Mesenchymal stem cell (in vitro differentiated cells and primary cell): ENCODE results near the gene PSPC1. TPM values are rescaled to one million over a fixed set of nuclear protein-coding genes. Genes with fewer than 3 reads are reported as not detected.
"Not testable (repeated sequence)": the region's sequence is repeated elsewhere in the genome, so short reads cannot be mapped to it uniquely, and the experiment has no call there.

Experiments
- DNase-seq: peaks from one replicate; pipeline ENCODE4 v3.0.0-alpha.2; 2013
- H2AFZ ChIP-seq: one replicate; pipeline ENCODE4 v1.6.1; 2013; ENCODE audit warnings: low read depth, mild to moderate bottlenecking, control low read depth, inconsistent platforms, low read length, moderate library complexity
- H2AK5ac ChIP-seq: 2 replicates; pipeline ENCODE4 v1.6.1; 2013; ENCODE audit warnings: low read length, moderate library complexity, mild to moderate bottlenecking, inconsistent platforms; ENCODE audit not compliant: severe bottlenecking
- H2BK120ac ChIP-seq: one replicate; pipeline ENCODE4 v1.6.1; 2013; ENCODE audit warnings: low read depth, mild to moderate bottlenecking, inconsistent platforms, low read length, moderate library complexity
- H2BK12ac ChIP-seq, 2 experiments: one replicate each; pipeline ENCODE4 v1.6.1; 2013; ENCODE audit warnings: inconsistent platforms in 2 of 2, low read length in 2 of 2, mild to moderate bottlenecking in 2 of 2, moderate library complexity in 2 of 2, control low read depth in 1 of 2
- H2BK15ac ChIP-seq: one replicate; pipeline ENCODE4 v1.6.1; 2013; ENCODE audit warnings: mild to moderate bottlenecking, low read depth, inconsistent platforms; ENCODE audit not compliant: poor library complexity, severe bottlenecking
- H2BK5ac ChIP-seq: 2 replicates; pipeline ENCODE4 v1.6.1; 2013; ENCODE audit warnings: low read depth, mild to moderate bottlenecking, low read length, control low read depth, inconsistent platforms; ENCODE audit not compliant: poor library complexity, severe bottlenecking
- H3K14ac ChIP-seq, 2 experiments: one replicate each; pipeline ENCODE4 v1.6.1; 2013; ENCODE audit warnings: inconsistent platforms in 2 of 2, low read length in 2 of 2, control low read depth in 1 of 2, mild to moderate bottlenecking in 1 of 2, moderate library complexity in 1 of 2
- H3K18ac ChIP-seq, 2 experiments: one replicate each; pipeline ENCODE4 v1.6.1; 2013; ENCODE audit warnings: inconsistent platforms in 2 of 2, low read length in 2 of 2, control low read depth in 1 of 2, low read depth in 1 of 2, mild to moderate bottlenecking in 1 of 2
- H3K23ac ChIP-seq, 2 experiments: one replicate each; pipeline ENCODE4 v1.6.1; 2013; ENCODE audit warnings: inconsistent platforms in 2 of 2, low read length in 2 of 2, mild to moderate bottlenecking in 2 of 2, moderate library complexity in 2 of 2, control low read depth in 1 of 2
- H3K27ac ChIP-seq: 2 replicates; pipeline ENCODE4 v1.5.1; 2013; ENCODE audit warnings: mild to moderate bottlenecking, moderate library complexity, low read length, control low read depth, inconsistent platforms; ENCODE audit not compliant: poor library complexity, severe bottlenecking
- H3K27me3 ChIP-seq, 2 experiments: 2 replicates each; pipeline versions ENCODE4 v1.6.1 to v1.7.0; 2013; ENCODE audit warnings: low read length in 2 of 2, mild to moderate bottlenecking in 2 of 2, moderate library complexity in 2 of 2, control low read depth in 1 of 2, inconsistent platforms in 1 of 2; ENCODE audit not compliant: control insufficient read depth in 1 of 2, insufficient read depth in 1 of 2
- H3K36me3 ChIP-seq, 2 experiments: 2 replicates each; pipeline versions ENCODE4 v1.6.1 to v1.7.0; 2013; ENCODE audit warnings: low read length in 2 of 2, control low read depth in 1 of 2, inconsistent platforms in 1 of 2, low read depth in 1 of 2, mild to moderate bottlenecking in 1 of 2; ENCODE audit not compliant: insufficient read depth in 2 of 2, control insufficient read depth in 1 of 2
- H3K4ac ChIP-seq, 2 experiments: one replicate each; pipeline ENCODE4 v1.6.1; 2013; ENCODE audit warnings: inconsistent platforms in 2 of 2, low read length in 2 of 2, mild to moderate bottlenecking in 2 of 2, moderate library complexity in 2 of 2, control low read depth in 1 of 2, low read depth in 1 of 2
- H3K4me1 ChIP-seq: 2 replicates; pipeline ENCODE4 v1.6.1; 2013; ENCODE audit warnings: low read depth, low read length, control low read depth; ENCODE audit not compliant: control insufficient read depth, insufficient read depth
- H3K4me2 ChIP-seq: 2 replicates; pipeline ENCODE4 v1.6.1; 2013; ENCODE audit warnings: low read length, mild to moderate bottlenecking, inconsistent platforms; ENCODE audit not compliant: poor library complexity, severe bottlenecking
- H3K4me3 ChIP-seq, 2 experiments: 2 replicates each; pipeline versions ENCODE4 v1.5.1 to v1.7.0; 2013; ENCODE audit warnings: low read length in 2 of 2, mild to moderate bottlenecking in 2 of 2, control low read depth in 1 of 2, low read depth in 1 of 2; ENCODE audit not compliant: insufficient read depth in 1 of 2
- H3K79me1 ChIP-seq: replicated peaks from 2 replicates; pipeline ENCODE4 v1.6.1; 2013; ENCODE audit warnings: mild to moderate bottlenecking, control low read depth, low read length, inconsistent platforms; ENCODE audit not compliant: poor library complexity, severe bottlenecking
- H3K9ac ChIP-seq: 2 replicates; pipeline ENCODE4 v1.7.0; 2013; ENCODE audit warnings: mild to moderate bottlenecking, low read length, moderate library complexity
- H3K9me3 ChIP-seq: 2 replicates; pipeline ENCODE4 v1.7.0; 2013; ENCODE audit warnings: mild to moderate bottlenecking, low read length; ENCODE audit not compliant: control insufficient read depth
- H4K8ac ChIP-seq: one replicate; pipeline ENCODE4 v1.6.1; 2013; ENCODE audit warnings: inconsistent platforms, mild to moderate bottlenecking, low read length, moderate library complexity
- H4K91ac ChIP-seq: one replicate; pipeline ENCODE4 v1.6.1; 2013; ENCODE audit warnings: mild to moderate bottlenecking, low read length, inconsistent platforms
- WGBS: methylation state at CpG from one replicate; pipeline ENCODE4 v1.1.7; 2013; ENCODE audit warnings: mixed read lengths; 5-methylcytosine and 5-hydroxymethylcytosine counted together
- polyA plus RNA-seq, 2 experiments: library from polyadenylated mRNA; stranded (reverse); fragments of 200-250 nt; gene quantifications; one replicate each; pipeline ENCODE4 v1.2.3, GENCODE V29; 2013

The PSPC1 gene
- polyA plus RNA-seq (2013, experiment 1 of 2): 42.2 TPM
- polyA plus RNA-seq (2013, experiment 2 of 2): 42.5 TPM

GRCh38 chr13:19782727-19783682 lies at the start of gene PSPC1:
PSPC1 (minus strand) TSS chr13:19782945; CDS start chr13:19782757, 188 bp downstream.
- not testable (repeated sequence) for H3K4me1 ChIP-seq, H2AFZ ChIP-seq, H3K79me1 ChIP-seq, H3K9me3 ChIP-seq, H3K36me3 ChIP-seq, H3K27me3 ChIP-seq
- 18% methylated on average over 40 of the region's 50 CpGs for WGBS
- Histone ChIP-seq H2AK5ac (peak within 1 kb of the TSS; percentile 35), H3K23ac (peak within 1 kb of the TSS in 1 of 2 experiments; percentile 61), H2BK5ac (peak within 1 kb of the TSS; percentile 31), H4K91ac (peak within 1 kb of the TSS; percentile 92), H2BK15ac (peak within 1 kb of the TSS; percentile 29), H3K4me3 (peak within 1 kb of the TSS; percentile 93 to 99), H3K27ac (peak within 1 kb of the TSS; percentile 96), H3K9ac (peak within 1 kb of the TSS; percentile 95), H3K4me2 (peak within 1 kb of the TSS; percentile 63), H3K4ac (peak within 1 kb of the TSS; percentile 46 to 96), H2BK12ac (peak within 1 kb of the TSS in 1 of 2 experiments; percentile 40), H4K8ac (peak within 1 kb of the TSS; percentile 82), H3K14ac (peak within 1 kb of the TSS; percentile 95 to 98), H3K18ac (peak within 1 kb of the TSS; percentile 50 to 90), H2BK120ac (peak within 1 kb of the TSS; percentile 92)
- peak; percentile 94 for DNase-seq

- no peak overlapping the region for H3K4me3 ChIP-seq
- 98% methylated on average over 2 of the region's 3 CpGs for WGBS
These were observed 39.9 kb upstream of the PSPC1 start for GRCh38 chr13:19822673-19823072.

GRCh38 chr13:19818223-19818842 lies 35.6 kb upstream of the PSPC1 start:
- Histone ChIP-seq H3K18ac (no peak overlapping the region), H3K79me1 (peaks cover 22% of the 10 kb centered on the region), H3K4me3 (no peak overlapping the region), H3K23ac (no peak overlapping the region), H3K9ac (no peak overlapping the region), H2BK5ac (no peak overlapping the region), H2BK120ac (no peak overlapping the region), H3K36me3 (peaks cover 20 to 28% of the 10 kb centered on the region in 2 experiments), H2AFZ (no peak overlapping the region), H3K4me2 (no peak overlapping the region), H3K27ac (no peak overlapping the region), H2AK5ac (no peak overlapping the region), H3K14ac (no peak overlapping the region), H3K9me3 (no peaks in the 10 kb centered on the region), H4K91ac (peak overlapping the region; percentile 64), H2BK12ac (no peak overlapping the region), H4K8ac (peak overlapping the region; percentile 70), H2BK15ac (no peak overlapping the region), H3K27me3 (no peaks in the 10 kb centered on the region), H3K4me1 (peaks cover 7% of the 10 kb centered on the region), H3K4ac (no peak overlapping the region)
- 54% methylated on average over 25 of the region's 27 CpGs for WGBS
- peak; percentile 28 for DNase-seq

More at GRCh38 chr13:19822673-19823072, 39.9 kb upstream of the PSPC1 start:
- H2BK12ac ChIP-seq: no peak overlapping the region
- H3K27me3 ChIP-seq: no peaks in the 10 kb centered on the region
- no peak overlapping the region for H4K91ac ChIP-seq
- no peak overlapping the region for H4K8ac ChIP-seq
- no peak overlapping the region for H3K14ac ChIP-seq
- H3K9me3 ChIP-seq: no peaks in the 10 kb centered on the region
- H3K9ac ChIP-seq: no peak overlapping the region
- no peak overlapping the region for H3K18ac ChIP-seq
- no peak overlapping the region for H2AK5ac ChIP-seq
- no peak overlapping the region for H2BK120ac ChIP-seq
- no peak overlapping the region for H2BK5ac ChIP-seq
- peaks cover 21 to 48% of the 10 kb centered on the region in 2 experiments for H3K36me3 ChIP-seq
- no peak for DNase-seq
- no peak overlapping the region for H2AFZ ChIP-seq
- H3K79me1 ChIP-seq: peaks cover 21% of the 10 kb centered on the region
- no peak overlapping the region for H2BK15ac ChIP-seq
- no peak overlapping the region for H3K4me2 ChIP-seq
- no peak overlapping the region for H3K27ac ChIP-seq
- H3K4ac ChIP-seq: no peak overlapping the region
- peaks cover 6% of the 10 kb centered on the region for H3K4me1 ChIP-seq
- H3K23ac ChIP-seq: no peak overlapping the region
